TTC549 (cell line): ENCODE results near the gene KCTD19.

Experiments
- FAIRE-seq: peaks from 2 replicates; lab custom pipeline; 2012; peaks lifted over from hg19 to GRCh38; lab: Jason Lieb, UNC

The KCTD19 gene

DNA sequence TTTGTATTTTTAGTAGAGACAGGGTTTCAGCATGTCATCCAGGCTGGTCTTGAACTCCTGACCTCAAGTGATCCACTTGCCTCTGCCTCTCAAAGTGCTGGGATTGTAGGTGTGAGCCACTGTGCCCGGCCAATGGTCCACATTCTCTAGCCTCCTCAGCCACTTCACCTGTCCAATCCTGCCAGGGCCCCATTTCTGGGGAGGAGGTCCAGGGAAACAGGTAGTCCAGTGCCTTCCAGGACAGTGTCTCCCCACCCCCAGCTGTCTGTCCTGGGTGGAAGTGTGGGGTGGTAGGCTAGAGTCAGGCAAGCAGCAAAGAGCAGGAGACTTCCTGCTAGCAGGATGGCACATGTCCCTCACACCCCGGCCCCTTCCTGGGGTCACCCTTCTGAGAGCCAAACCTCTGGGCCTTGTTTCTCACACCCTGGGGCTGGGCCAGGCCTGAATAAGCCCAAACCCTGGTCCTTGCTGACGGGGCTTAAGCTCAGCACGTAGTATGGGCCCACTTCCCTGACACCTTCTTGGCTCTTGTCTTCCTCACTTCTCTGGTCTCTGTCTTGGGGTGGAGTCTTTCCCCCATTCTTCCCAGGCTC is 84.3 kb downstream of the KCTD19 start:
- FAIRE-seq = no peak

DNA sequence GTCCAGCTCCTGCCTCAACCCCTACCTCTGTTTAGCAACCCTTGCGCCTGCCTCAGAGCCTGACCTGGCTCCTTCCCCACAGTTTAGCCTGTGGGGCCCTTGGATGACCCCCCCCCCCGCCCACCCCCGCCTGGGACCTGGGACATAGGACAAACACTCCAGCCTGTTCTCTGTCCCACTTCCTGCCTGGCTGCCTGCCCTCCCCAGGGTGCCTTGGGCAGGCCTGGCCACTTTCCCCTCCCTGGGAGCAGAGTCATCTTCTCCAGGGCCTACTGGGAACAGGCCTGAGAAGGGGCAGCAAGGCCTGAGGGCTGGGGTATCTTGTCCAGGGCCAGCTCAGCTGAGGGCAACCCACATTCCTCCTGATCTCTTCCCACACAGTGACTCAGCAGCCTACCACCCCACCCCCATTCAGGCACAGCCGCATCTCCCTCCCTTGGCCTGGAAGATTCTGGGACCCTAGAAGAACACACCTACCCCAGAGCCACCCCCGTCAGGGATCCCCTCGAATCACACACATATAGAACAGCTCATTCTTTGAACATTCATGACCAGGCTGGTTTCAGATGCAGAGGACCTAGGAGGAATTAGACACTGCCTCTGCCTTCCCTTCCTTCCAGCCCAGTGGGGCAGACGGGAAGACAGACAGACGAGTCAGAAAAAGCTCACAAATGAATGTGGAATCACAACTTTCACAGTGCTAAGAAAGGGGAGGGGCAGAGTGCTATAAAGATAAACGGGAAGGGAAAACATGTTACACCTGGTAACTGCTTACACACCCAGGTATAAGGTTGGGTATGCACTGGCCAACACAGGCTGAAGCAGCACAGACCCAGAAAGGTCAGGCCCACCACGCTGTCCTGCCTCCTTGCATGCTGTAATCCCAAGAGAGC is 85.3 kb downstream of the KCTD19 start:
- FAIRE-seq = no peak

DNA sequence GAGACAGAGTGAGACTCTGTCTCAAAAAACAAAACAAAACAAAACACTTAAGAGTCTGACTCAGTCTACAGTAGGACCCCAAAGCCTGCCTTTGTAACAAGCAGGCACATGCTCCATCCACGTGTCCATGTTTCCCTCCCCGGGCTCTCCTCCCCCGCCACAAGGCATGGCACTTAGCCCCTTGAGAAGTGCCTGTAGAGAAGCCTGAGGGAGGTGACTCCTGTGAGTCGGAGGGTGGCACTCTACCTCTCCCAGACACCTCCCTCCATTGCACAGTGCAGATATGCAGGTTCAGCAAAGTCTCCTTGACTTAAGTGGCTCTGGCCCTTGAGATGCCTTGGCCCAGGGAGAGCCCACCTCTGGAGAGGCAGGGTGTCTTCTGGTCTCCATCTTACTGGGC is 86.0 kb downstream of the KCTD19 start:
- FAIRE-seq = no peak
